ENCODE measurements around the gene GSTCD.

The GSTCD gene

DNA sequence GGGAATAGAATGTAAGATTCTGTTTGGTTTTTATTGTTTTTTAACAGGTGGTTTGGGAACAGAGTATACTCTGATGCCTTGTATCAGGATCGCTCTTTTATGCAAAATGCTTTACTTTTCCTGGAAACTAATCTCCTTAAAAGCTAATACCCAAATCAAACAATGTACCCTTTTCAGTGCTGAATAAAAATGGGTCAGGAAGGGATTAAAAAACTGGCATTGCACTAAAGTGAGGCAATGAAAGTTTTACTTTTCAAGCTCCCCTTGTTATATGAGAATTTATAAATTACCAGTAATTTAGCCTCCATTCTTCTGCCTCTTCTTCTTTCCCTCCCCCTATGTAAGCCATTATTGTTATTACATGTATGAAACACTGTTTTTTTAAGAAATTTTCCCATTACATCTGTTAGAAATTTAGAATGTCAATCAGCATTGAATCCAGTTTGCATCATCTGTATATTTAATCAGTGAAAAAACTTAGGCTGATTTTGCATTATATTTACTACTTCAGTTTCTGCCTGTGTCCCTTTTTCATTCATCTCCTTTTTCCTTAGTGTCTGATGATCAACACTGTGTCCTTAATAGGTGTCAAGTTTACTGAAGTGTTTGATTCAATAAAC lies 97.0 kb downstream of the GSTCD start:
- TF ChIP-seq, protein P1, sequence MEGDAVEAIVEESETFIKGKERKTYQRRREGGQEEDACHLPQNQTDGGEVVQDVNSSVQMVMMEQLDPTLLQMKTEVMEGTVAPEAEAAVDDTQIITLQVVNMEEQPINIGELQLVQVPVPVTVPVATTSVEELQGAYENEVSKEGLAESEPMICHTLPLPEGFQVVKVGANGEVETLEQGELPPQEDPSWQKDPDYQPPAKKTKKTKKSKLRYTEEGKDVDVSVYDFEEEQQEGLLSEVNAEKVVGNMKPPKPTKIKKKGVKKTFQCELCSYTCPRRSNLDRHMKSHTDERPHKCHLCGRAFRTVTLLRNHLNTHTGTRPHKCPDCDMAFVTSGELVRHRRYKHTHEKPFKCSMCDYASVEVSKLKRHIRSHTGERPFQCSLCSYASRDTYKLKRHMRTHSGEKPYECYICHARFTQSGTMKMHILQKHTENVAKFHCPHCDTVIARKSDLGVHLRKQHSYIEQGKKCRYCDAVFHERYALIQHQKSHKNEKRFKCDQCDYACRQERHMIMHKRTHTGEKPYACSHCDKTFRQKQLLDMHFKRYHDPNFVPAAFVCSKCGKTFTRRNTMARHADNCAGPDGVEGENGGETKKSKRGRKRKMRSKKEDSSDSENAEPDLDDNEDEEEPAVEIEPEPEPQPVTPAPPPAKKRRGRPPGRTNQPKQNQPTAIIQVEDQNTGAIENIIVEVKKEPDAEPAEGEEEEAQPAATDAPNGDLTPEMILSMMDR (IDR thresholded peaks at IDR 0.05) = no peak
- Histone ChIP-seq H3K4me3 (ENCODE audit: low read depth in 1 of 2, low read length in 1 of 2) (no peak overlapping the region), H3K36me3 (no peaks in the 10 kb centered on the region), H3K27ac (no peak overlapping the region), H3K9me3 (no peaks in the 10 kb centered on the region), H3K27me3 (no peaks in the 10 kb centered on the region), H3K4me1 (ENCODE audit: control insufficient read depth in 1 of 2, insufficient read depth in 1 of 2, low read depth in 1 of 2, low read length in 1 of 2) (no peaks in the 10 kb centered on the region)

DNA sequence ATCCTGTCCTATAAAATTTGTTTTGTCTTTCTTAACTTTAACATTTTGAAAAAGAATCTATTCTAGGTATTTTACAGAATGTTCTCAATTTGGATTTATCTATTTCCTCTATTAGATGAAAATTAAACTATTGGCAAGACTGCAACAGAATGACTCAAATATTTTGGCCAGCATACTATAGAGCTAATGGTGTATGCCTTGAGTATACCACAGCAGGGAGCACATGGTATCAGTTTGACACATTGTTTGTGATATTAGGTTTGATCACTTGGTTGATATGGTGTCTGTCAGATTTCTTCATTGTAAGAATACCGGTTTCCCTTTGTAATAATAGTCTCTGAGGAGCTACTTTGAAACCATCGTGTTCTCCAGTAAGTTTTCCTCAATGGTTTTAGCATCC lies 98.9 kb downstream of the GSTCD start:
- H3K27me3 ChIP-seq = no peaks in the 10 kb centered on the region
- H3K36me3 ChIP-seq = no peaks in the 10 kb centered on the region
- H3K9me3 ChIP-seq = no peaks in the 10 kb centered on the region
- H3K4me1 ChIP-seq (ENCODE audit: control insufficient read depth in 1 of 2, insufficient read depth in 1 of 2, low read depth in 1 of 2, low read length in 1 of 2) = no peaks in the 10 kb centered on the region
- no peak overlapping the region for H3K4me3 ChIP-seq (ENCODE audit: low read depth in 1 of 2, low read length in 1 of 2)
- no peak overlapping the region for H3K27ac ChIP-seq
- TF ChIP-seq, protein P1 (IDR thresholded peaks at IDR 0.05) = no peak

DNA sequence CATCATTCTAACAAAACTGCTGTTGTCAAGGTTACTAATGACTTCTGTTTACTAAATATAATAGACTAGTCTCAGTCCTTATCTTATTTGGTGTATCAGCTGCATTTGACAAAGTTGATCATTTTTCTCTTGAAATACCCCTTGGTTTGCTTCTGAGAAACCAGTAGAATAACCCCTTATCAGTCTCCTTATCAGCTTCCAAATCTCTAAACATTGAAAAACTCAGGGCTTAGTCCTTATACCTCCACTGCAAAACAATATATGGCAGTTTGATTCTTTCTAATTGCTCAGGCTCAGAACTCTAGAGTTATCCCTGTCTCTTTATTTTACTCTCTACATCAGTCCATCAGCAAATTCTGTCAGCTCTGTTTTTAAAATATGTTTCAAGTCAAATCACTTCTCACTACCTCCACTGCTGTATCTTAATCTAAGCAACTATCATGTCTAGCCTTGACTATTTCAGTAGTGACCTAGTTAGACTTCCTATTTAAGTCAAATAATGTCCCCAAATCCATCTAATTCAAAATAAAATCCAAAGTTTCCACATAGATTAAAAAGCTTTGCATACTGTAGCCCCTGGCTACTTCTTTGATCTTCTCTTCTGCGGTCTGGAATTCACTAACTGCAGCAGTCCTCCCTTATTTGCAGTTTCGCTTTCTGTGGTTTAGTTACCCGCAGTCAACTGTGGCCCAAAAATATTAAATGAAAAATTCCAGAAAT lies 99.6 kb downstream of the GSTCD start:
- Histone ChIP-seq H3K27me3 (no peaks in the 10 kb centered on the region), H3K27ac (no peak overlapping the region), H3K9me3 (no peaks in the 10 kb centered on the region), H3K4me3 (ENCODE audit: low read depth in 1 of 2, low read length in 1 of 2) (no peak overlapping the region), H3K4me1 (ENCODE audit: control insufficient read depth in 1 of 2, insufficient read depth in 1 of 2, low read depth in 1 of 2, low read length in 1 of 2) (no peaks in the 10 kb centered on the region), H3K36me3 (no peaks in the 10 kb centered on the region)
- TF ChIP-seq, protein P1 (IDR thresholded peaks at IDR 0.05) = no peak

DNA sequence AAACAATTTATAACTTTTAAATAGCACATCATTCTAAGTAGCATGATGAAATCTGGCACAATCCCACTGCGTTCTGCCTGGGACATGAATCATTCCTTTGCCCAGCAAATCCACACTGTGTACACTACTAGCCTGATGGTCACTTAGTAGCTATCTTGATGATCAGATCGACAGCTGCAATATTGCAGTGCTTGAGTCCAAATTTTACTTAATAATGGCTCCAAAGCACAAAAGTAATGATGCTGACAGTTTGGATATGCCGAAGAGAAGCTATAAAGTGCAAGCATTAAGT lies 100.1 kb downstream of the GSTCD start:
- TF ChIP-seq, protein P1 (IDR thresholded peaks at IDR 0.05) = no peak
- Histone ChIP-seq H3K36me3 (no peaks in the 10 kb centered on the region), H3K4me1 (ENCODE audit: control insufficient read depth in 1 of 2, insufficient read depth in 1 of 2, low read depth in 1 of 2, low read length in 1 of 2) (no peaks in the 10 kb centered on the region), H3K27ac (no peak overlapping the region), H3K4me3 (ENCODE audit: low read depth in 1 of 2, low read length in 1 of 2) (no peak overlapping the region), H3K9me3 (no peaks in the 10 kb centered on the region), H3K27me3 (no peaks in the 10 kb centered on the region)

DNA sequence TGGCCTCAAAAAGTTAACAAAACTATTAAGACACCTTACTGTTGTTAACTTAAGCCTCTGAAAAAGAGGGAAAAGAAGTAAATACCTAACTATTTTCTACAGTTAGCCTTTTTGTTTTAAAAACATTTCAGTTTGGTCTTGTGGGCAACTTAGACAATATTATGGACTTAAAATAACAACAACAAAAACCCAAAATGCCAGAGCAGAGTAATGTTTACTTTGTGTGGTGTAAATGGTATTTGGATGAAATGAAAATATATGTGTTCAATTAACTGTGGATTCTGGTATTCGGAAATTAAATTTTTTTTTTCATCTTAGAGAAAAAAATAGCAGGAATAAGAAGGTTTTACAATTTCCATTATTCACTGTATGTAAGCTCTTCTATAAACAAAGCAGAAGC lies 107.1 kb downstream of the GSTCD start:
- no peaks in the 10 kb centered on the region for H3K9me3 ChIP-seq
- no peaks in the 10 kb centered on the region for H3K36me3 ChIP-seq
- H3K4me3 ChIP-seq (ENCODE audit: low read depth in 1 of 2, low read length in 1 of 2) = no peak overlapping the region
- H3K4me1 ChIP-seq (ENCODE audit: control insufficient read depth in 1 of 2, insufficient read depth in 1 of 2, low read depth in 1 of 2, low read length in 1 of 2) = no peaks in the 10 kb centered on the region
- H3K27ac ChIP-seq = no peak overlapping the region
- TF ChIP-seq, protein P1 (IDR thresholded peaks at IDR 0.05) = no peak
- H3K27me3 ChIP-seq = no peaks in the 10 kb centered on the region
